D341Med (cell line): ENCODE results near the gene LIMD2.
"Not testable (repeated sequence)": the region's sequence is repeated elsewhere in the genome, so short reads cannot be mapped to it uniquely, and the experiment has no call there.

Experiments
- DNase-seq: peaks from one replicate; pipeline ENCODE4 v3.0.0; 2012; ENCODE audit warnings: low spot score

The LIMD2 gene

DNA sequence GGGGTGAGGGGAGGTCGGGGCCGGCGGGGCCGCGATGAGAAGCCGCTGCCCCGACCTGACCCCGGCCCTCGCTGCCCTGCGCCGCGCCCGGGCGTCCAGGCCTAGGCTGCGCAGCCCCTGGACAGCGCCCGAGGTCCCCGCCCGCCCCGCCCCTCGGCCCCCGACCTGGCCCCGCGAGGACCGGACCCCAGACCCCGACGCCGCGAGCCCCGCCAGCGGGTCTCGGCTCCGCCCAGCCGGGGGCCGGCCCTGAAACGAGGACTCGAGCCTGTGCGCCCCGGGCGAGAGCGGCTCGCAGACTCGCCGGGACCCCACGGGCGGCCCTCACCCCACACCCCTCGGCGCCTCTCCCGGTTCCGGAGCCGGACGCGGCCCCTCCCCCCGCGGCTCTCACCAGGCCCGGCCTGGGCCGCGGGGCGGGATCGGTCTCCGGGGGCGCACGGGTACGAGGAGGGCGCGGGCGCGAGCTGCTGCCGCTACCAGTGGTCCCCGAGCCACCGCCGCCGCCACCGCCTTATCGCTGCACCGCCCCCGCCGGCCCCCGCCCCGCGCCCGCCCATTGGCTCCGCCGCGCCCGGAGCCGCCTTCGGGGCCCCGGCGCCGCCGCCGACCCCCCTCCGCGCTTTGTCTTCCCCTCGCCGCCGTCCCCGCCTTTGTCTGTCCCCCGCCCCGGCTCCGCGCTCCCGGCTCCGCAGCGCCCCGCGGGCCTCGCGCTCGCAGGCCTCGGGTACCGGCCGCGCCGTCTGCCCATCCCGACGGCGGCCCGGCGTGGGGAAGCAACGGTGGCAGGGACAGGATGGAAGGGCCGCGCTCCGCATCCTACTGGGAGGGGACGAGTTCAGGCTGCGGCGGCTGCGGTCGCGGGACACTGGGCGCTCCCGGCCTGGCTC lies at the start of gene LIMD2:
Gene LIMD2 (minus strand): TSS at position 488 of the 890 bp plus-strand sequence. CDS start 827 bp downstream, outside the sequence.
- DNase-seq = peak; percentile 98

DNA sequence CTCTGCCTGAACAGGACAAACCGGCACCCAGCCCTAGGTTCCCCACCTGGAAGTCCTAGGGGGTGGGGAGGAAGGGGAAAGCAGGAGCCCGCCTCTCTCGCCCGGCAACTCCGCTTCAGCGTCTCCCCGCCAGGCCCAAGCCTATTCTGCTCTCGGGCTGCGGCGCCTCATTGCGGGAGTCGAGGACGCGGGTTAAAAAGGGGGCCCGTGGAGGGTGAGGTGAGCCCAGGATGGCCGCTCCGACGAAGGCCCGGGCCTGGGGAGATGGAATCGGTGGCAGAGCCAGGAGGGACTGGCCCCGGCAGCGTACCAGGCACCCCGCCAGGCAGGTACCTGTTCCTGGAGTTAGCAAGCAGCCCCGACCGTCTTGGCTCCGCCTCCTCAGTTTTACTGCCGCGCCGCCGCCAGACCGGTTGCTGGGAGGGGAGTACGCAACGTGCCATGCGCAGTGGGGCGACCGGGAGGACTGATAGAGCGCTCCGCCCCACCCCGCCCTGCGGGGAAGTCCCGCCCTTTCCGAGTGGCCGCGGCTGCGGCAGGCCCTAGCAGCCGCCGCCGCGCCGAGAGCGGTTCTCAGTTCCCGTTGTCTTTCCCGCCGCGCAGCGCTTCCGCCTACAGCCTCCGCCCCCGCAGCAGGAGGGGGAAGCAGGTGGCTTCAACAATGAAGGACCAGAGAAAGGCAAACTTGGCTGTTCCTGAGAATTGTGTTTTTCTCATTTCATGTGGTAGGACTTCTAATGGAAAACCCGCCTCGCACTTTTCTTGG lies 41.7 kb upstream of the LIMD2 start, which contains the start of gene STRADA:
Gene STRADA (minus strand): TSS at position 392 of the 766 bp plus-strand sequence. CDS start 13,430 bp downstream, outside the sequence.
- peak; percentile 100 for DNase-seq

DNA sequence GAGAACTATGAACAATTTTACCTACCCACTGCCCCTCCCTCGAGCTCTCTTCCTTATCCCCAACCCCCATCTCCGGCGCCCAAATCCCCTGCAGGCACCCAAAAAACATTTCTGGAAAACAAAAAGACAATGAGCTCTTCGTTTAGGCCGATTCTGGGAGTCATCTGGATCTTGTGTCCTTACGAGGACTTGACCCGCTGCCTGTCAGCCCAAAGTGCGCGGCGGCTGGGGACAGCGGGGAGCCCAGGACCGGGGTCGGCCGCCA lies 41.1 kb upstream of the LIMD2 start:
- no peak for DNase-seq

DNA sequence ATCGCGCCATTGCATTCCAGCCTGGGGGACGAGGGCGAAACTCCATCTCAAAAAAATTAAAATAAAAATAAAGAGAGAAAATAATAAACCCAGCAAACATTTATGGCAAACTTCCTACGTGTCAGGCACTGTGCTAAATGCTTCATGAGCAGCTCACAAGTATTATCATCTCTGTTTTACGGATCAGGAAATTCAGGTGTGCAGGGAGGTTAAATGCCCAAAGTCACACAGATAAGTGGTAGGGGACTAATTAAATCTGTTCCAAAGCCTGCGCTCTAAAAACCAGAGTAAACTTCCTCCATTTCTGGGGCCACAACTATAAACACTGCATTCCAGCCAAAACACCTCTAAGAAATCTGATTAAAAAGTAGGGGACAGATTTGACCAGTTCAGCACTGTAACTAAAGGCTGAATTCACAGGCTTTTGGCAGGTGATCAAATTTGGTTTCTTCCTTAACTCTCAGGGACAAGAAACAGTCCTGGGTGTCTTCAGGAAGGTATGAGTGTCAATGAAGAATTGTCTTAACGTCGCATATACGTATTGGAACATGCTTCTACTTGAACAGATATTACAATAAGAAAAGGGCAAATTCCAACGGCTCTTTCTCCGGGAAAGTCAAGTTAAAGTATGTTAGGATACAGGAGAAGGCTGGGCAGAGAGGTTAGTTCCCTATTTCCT lies 40.7 kb upstream of the LIMD2 start:
- DNase-seq = no peak

DNA sequence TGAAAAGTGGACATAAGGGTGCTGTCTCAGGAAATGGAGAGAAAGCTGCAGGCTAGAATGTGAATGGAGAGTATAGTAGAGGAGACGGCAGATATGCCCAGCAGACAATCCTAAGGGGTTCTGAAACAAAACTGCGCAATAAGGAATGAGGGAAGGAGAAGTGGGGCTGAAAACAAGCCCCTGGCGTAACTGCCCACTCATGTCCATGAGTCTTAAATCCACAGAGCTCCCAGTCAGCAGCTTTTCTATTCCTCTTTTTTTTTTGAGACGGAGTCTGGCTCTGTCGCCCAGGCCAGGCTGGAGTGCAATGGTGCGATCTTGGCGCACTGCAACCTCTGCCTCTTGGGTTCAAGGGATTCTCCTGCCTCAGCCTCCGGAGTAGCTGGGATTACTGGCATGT lies 35.8 kb upstream of the LIMD2 start:
- DNase-seq = no peak

DNA sequence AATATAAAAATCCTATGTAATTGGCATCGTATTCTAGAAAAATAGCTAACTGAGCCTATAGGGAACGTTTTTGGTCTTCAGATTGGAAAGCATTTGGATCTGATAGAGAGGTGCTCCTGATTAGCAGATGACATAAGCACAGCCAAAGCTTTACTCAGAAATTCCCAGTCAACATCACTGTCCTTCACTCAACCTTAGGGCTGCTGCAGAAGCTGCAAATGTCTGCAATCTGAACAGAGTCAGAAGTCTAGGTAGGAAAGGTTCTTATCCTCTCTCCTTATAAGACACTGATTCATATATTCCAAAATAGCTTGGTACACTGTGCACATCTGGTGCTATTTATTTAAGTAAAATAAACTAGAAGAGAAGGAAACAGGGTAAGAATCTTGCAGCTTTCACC lies 22.5 kb upstream of the LIMD2 start:
- no peak for DNase-seq

DNA sequence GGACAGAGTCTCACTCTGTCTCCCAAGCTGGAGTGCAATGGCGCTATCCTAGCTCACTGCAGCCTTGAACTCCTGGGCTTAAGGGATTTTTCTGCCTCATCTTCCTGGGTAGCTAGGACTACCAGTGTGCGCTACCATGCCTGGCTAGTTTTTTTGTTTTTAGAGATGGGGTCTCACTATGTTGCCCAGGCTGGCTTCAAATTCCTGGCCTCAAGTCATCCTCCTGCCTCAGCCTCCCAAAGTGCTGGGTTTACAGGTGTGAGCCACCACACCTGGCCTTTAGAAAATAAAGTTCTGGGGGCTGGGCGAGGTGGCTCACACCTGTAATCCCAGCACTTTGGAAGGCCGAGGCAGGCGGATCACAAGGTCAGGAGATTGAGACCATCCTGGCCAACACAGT lies 20.3 kb upstream of the LIMD2 start:
- not testable (repeated sequence) for DNase-seq

DNA sequence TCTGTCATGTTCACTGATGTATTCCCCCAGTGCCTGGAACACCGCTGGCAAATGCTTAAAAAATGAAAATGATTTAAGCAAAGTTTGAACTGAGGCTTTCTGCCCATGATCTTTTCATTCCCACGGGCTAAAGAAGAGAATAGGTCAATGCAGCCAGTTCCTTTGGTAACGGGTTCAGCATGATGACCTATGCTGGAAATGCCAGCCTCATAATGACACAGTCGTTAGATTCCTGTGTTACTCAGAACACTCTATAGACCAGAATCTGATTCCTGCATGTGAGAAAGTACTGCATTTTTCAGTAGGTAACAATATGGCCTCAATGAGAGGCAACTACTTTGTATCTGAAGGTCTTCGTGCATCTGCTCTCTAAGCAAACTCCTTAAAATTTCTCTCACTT lies 19.1 kb upstream of the LIMD2 start:
- DNase-seq = no peak

DNA sequence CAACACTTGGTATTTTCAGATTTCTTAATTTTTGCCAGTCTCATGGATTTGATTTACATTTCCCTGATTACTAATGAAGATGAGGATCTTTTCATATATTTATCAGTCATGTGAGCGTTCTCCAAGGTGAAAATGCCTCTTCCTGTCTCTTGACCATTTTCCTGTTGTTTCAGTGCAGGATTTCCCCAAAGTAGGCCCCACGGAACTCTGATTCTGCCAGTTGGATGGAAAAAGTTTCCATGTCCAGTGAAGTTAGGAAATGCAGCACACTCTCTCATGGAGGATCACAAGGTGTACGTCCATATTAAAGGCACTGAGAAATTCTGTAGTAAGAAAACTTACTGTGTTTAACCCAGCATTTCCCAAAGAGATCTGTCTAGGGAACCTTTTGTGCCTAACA lies 16.5 kb upstream of the LIMD2 start:
- DNase-seq = no peak

DNA sequence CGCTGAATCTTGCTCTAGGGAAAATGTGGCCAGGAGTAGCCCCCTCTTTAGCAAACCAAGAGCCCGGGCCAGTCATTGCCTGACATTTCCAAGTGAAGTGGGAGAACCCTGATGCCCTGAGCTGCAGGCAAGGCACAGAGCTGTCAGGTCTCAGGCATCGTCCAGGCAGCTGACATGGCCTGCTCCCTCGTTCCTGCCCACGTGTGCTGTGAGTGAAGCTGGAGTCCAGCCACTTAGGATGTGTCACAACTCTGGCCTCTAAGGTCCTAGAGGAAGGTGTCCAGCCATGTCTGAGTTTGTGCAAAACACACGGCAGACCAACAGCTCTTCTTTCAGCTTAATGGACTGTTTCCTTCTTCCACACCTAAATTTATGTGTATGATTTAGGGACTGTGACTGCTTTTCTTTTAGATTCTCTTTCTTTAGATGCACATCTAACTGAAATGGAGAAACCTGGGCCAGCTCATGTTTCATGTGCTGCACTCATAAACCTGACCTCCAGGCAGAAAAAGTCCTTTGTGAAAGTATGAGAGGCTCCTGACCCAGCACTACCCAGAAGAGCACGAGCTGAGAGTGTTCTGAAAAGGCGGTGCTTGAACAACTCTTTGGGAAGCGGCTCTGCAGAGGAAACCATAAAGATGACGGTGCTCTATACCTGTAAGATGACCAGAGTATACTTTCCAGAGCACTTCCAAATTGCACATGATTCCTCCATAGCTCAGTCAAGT lies 14.8 kb upstream of the LIMD2 start:
- DNase-seq = no peak

DNA sequence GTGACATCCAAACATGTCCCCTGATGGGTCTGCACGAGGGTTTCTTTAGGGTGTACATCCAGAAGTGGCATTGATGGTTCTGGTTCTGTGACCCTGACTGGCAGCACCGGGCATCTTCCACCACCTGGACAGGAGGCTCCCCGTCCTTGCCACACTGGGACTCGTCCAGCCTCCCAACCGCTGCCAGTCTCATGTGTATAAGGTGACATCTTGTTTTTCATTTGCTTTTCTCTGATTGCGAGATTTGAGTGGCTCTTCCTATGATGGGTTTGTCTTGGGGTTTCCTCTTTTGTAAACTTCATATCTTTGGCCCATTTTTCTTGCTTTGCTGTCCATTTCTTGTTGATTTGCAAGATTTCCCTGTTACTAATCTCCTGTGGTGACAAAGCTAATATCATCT lies 9.2 kb upstream of the LIMD2 start:
- DNase-seq = no peak

DNA sequence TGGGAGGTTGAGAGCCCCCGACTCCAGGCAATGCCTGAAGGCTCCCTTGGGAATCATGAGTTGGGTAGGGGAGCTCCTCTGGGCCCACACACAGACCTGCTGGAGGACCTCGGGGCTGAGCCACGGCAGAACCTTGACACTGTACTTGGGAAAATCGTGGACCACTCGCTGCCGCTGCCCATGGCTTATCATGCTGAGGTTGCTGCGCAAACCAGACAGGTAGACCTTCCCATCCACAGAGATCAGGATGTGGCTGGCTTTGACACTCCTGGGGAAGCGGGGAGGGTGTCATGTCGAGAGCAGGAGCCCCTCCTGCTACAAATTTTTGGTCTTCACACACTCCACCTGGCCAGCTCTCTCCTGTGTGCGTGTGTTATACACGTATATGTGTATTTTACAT lies 7.2 kb upstream of the LIMD2 start:
- DNase-seq = no peak

DNA sequence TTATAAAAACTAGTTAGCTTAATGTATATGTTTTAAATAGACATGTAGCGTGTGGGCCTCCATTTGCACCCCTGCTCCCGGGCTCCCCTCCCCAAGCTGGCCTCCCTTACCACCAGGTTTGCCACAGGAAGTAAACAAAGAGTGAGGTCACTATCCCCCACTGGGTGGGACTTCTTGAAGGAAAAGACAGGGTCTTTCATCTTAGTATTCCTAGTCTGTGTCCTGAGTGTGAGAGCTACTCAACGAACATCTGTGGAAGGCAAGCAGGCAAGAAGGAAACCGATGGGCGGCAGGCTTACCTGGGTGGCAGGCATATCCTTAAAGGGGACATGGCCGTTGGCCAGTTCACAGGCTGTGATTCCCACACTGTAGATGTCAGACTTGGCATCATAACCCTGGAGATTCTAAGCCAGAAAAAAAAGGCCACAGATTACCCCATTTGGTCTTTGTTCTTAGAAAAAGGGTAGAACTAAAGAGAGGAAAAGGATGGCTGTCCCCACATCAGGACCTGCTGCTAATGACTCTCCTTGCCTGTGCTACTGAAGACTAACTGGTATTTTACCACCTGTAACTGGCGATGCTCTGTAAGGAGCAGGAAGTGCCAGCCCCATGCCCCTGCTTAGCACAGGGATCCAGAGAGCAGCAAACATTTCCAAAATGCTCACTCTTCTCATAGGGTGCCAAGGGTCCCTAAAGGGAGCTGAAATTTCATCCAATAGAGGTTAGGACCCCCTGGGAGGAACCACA lies 6.6 kb upstream of the LIMD2 start:
- no peak for DNase-seq

DNA sequence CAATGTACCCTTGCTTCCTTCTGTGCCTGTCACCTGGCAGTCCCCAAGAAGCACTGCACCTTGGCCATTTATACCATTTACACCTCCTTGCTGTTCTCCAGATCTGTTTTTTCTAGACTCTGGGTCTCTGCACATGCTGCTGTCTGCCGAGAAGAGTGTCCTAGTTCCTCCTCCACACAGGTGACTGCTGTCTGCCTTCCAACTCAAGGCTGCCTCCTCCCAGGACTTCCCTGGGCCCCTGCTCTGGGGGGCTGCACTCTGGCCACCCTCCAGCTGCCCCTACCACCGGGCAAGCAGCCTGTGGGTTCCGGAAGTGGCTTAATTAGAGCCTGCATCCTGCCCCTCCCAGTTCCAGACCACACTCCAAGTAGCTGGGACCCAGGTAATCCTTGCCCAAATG lies 5.7 kb upstream of the LIMD2 start:
- DNase-seq = no peak

DNA sequence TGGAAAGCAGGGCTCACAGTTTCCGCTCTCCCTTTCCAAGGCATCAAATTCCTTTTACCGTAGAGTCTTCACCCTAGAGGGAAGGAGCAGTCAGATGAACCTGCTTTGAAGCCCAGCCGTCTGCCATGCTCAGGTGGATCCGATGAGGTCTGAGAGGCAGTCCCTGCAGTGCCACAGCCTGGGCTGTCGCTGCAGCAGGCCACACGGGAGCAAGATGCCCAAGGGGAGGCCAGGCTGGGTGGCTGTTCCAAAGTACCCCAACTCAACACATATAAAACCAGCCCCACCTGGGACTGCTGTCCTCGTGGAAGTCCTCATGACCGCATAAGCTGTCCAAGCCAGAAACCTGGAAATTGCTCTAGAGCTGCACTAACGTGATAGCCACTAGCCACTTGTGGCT lies 4.9 kb upstream of the LIMD2 start:
- DNase-seq = no peak

DNA sequence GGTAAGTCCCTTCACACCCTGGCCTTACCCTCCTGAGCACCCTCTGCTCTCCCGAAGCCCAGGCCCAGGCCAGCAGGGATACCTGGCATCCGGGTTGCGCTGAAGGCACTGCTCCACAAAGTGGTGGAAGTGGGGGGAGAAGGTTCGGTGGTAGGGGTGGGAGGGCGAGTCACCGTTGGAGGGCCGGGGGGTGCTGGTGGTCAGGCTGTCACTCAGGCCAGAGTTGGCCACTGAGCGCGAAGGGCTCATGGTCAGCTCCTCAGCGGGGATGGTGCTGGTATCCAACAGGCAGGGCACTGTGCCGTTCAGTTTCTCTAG lies 4.3 kb upstream of the LIMD2 start:
- no peak for DNase-seq

DNA sequence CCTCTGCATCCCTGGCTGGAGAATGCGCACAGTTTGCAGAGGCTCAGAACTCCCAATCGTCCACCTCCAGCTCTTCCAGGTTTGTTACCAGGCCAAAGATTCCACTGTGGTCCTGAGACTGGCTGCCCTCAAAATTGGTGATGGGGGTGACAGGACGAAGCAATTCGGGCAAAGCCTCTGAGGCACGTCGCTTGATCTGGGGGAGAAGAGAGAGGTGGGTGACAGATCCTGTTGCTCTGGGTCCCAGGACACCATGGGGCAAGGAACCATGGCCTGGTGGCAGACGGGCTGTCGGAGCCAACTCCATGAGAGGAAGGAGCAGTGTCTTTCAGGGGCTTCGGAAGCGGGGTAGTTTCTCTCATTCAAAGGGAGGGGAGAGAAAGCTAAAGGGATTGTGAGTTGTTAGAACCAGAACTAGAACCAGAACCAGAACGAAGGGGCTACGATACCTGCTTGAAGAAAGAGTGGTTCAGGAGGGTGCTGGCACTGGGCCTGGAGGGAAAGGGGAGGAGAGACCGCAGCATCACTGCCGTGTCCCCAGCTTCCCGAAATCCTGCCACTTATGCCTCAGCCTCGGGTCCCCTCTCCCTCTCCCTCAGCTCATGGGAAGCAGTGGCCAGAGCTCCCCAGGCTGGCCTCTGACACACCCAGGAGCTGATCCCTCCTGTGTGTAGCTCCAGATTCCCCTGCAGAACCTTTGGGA lies 3.8 kb upstream of the LIMD2 start:
- no peak for DNase-seq

DNA sequence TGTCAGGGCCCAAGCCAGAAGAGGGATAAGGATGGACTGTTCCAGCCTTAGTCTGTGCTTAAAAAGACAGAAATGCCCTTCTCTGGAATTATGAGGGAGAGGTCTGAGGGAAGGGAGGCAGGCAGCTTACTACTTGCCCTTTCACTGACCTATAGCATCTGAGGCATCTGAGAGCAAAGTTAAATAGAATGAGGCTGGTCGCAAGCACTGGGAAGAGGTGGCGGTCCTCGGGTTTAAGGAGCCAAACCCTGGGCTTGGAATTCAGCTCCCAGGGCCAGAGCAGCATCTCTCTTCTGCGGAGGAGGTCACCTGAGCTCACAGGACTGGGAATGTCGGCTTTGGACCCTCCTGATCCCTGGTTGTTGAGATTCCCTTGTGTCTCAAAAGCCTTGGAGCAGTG lies 3.1 kb upstream of the LIMD2 start:
- no peak for DNase-seq

DNA sequence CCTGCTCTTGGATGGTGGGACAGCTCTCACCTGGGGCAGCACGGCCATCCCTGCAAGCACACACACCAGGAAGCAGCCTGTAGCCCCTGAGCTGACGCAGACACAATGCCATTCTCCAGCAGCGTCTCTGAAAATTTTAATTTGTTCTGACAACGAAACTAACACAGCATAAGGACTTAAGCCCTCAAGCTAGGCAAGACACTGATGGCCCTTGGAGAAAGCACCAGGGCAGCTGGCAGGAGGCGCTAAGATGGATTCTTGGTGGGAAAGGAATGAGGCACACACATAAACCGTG lies 2.7 kb upstream of the LIMD2 start:
- DNase-seq = no peak

DNA sequence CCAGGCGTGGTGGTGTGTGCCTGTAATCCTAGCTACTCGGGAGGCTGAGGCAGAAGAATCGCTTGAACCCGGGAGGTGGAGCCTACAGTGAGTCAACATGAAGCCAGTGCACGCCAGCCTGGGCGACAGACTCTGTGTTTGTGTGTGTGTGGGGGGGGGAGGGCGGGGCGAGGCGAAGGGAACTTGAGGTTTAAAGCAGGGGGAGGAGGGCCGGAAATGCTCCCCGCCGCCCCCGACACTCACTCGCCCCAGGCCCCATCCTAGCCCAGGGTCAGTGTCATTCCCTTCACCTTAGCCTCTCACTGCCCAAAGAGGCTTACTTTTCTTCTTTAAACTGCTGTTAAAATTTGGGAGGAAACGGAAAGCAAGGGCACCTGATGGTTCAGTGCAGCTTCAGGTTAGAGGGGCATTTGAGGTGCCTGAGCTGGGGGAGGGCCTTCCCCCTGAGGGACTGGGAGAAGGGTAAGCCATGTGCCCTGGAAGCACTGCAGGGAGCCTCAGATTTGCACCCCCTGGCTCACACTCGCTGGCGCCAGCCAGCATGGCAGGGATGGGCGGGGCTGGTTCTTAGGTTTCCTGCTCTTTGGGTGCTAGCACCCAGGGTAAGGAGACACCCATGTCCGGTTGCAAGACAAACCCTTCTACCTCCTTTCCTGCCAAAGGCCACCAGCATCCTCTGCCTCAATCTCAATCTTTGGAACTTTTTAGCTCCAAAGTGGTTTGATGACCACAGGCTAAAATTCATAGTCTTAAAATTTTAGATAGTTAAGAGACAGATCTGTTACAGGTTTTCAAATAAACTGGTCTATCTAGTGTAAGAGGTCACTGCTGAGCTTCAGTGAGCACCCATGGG lies 2.2 kb upstream of the LIMD2 start:
- no peak for DNase-seq
